Heart left ventricle (tissue), 16 donors: ENCODE results near the gene PRKN. TPM values are rescaled to one million over a fixed set of nuclear protein-coding genes. Genes with fewer than 3 reads are reported as not detected.

Source experiments
- ATAC-seq, 4 donors: fragments of 200-7000 bp; cut with Tn5 transposase; one replicate each; pipeline ENCODE4 v1.9.1; 2020 to 2022; ENCODE audit warnings: moderate library complexity in 4 of 4, mild to moderate bottlenecking in 3 of 4, moderate number of reproducible peaks in 1 of 4
- DNase-seq, 5 donors: peaks; one replicate each; pipeline ENCODE4 v3.0.0-alpha.2; 2020
- H3K27ac ChIP-seq, 12 donors: fragments of 200-600 bp; sonication (generic) in 4 of 12; one replicate each; pipeline versions ENCODE4 v1.5.0 to v1.8.0; 2016 to 2022; ENCODE audit warnings: mild to moderate bottlenecking in 2 of 12
- H3K27me3 ChIP-seq, 9 donors: fragments of 200-600 bp; sonication (generic) in 2 of 9; one replicate each; pipeline versions ENCODE4 v1.5.1 to v1.8.0; 2016 to 2022; ENCODE audit warnings: mild to moderate bottlenecking in 3 of 9
- H3K36me3 ChIP-seq, 9 donors: fragments of 200-600 bp; sonication (generic) in 2 of 9; one replicate each; pipeline versions ENCODE4 v1.5.0 to v1.8.0; 2018 to 2022; ENCODE audit warnings: mild to moderate bottlenecking in 2 of 9
- H3K4me1 ChIP-seq, 12 donors: fragments of 200-600 bp; sonication (generic) in 4 of 12; one replicate each; pipeline versions ENCODE4 v1.5.0 to v1.8.0; 2016 to 2022; ENCODE audit warnings: mild to moderate bottlenecking in 3 of 12
- H3K4me3 ChIP-seq, 12 donors: fragments of 200-600 bp; sonication (generic) in 4 of 12; one replicate each; pipeline versions ENCODE4 v1.5.0 to v1.8.0; 2017 to 2022; ENCODE audit warnings: mild to moderate bottlenecking in 9 of 12, moderate library complexity in 4 of 12
- H3K9me3 ChIP-seq, 12 donors: fragments of 200-600 bp; sonication (generic) in 4 of 12; one replicate each; pipeline versions ENCODE4 v1.5.0 to v1.8.0; 2016 to 2022; ENCODE audit warnings: mild to moderate bottlenecking in 1 of 12
- CTCF ChIP-seq, 12 donors: fragments of 200-600 bp; sonication (generic) in 4 of 12; IDR thresholded peaks; one replicate each; pipeline versions ENCODE4 v1.5.0 to v1.8.0; 2018 to 2022; ENCODE audit warnings: antibody characterized with exemption in 12 of 12, mild to moderate bottlenecking in 5 of 12
- POLR2A ChIP-seq, 2 donors: fragments of 450-650 bp; IDR thresholded peaks; one replicate each; pipeline ENCODE4 v1.6.1; 2017; ENCODE audit warnings: antibody characterized with exemption in 2 of 2, mild to moderate bottlenecking in 2 of 2, moderate library complexity in 2 of 2
- WGBS, 4 donors: extraction: QIAGEN DNeasy Blood & Tissue Kit in 2 of 4; methylation state at CpG; one replicate each; pipeline versions ENCODE4 v1.1.5 to v1.1.7; 2013 to 2018; 5-methylcytosine and 5-hydroxymethylcytosine counted together
- intact Hi-C, 10 donors: fragments of 100-400 bp; cut with DNase I; formaldehyde crosslinking; loops; one replicate each; pipeline versions ENCODE4 v1.11.1 to v1.14.2; 2022
- polyA plus RNA-seq, 2 donors: library from polyadenylated mRNA; stranded (reverse); fragments of 200-250 nt; gene quantifications; one replicate each; pipeline ENCODE4 v1.2.3, GENCODE V29; 2013
- total RNA-seq, 9 donors: library from RNA; depleted of rRNA in 2 of 9; stranded (reverse); fragments of >200 nt in 2 of 9; fragmentation: NEBNext Ultra II Directional in 3 of 9; extraction: Animal tissue kit (Norgen Biotek cat#: 25700) in 3 of 9; gene quantifications; one replicate each; pipeline versions ENCODE4 v1.1.0 to v1.2.4, GENCODE V29; 2016 to 2023
- donor health status: ischemic (EF 13 %, LVEDD 7.1; RV severe dilation, severe dysfunction).
- donor health status: healthy with polysubstance abuse.
- donor health status: DM: no; HTN: yes; CAD: no.
- donor health status: DM: no; HTN: no; CAD: no.
- donor health status: ischemic (EF 25% LVEDD 6.9; RV normal size, moderate dysfunction).
- donor health status: ischemic (EF 25% LVEDD 5.7; RV mildly dilated, moderate dysfunction).
- donor health status: healthy.
- donor health status: DM: yes; HTN: yes; CAD: no.
- donor health status: ischemic (EF 35%, LVEDD 5.7; RV mildly dilated, moderate dysfunction).
- donor health status: nonischemic (EF 11% LVEDD 7.7; RV severe dilation, severe dysfunction).
- donor health status: DM: yes; HTN: yes; CAD: no.
- donor health status: PGD.
- donor health status: ischemic (EF 29% LVEDD 5.4; RV normal size, mild dysfunction).
- donor health status: nonischemic (EF 23%, LVEDD 6.1; RV moderate dilation, normal function).

PRKN gene
- total and polyA plus RNA-seq, 11 donors, result 3.4 to 32.5 (median 21.2) TPM

GRCh38 chr6:162118706-162119105 is 608.9 kb downstream of the PRKN start:
- H3K27ac ChIP-seq, result peak overlapping the region in 1 of 12 donors; percentile 74
- no peaks in the 10 kb centered on the region for H3K9me3 ChIP-seq
- DNase-seq (no peak), ATAC-seq (no peak)
- WGBS, 4 donors, result 78 to 89% (median 86%) methylated on average over 5 of the region's 5 CpGs
- H3K27me3 ChIP-seq, result no peaks in the 10 kb centered on the region
- intact Hi-C loops, result no loop called here
- H3K36me3 ChIP-seq, result no peaks in the 10 kb centered on the region
- H3K4me1 ChIP-seq, result peaks cover 0 to 18% (median 5%) of the 10 kb centered on the region in 12 donors
- H3K4me3 ChIP-seq, result no peak overlapping the region
- TF ChIP-seq POLR2A (IDR thresholded peaks at IDR 0.05) (no peak), CTCF (IDR thresholded peaks at IDR 0.05) (no peak)

DNA sequence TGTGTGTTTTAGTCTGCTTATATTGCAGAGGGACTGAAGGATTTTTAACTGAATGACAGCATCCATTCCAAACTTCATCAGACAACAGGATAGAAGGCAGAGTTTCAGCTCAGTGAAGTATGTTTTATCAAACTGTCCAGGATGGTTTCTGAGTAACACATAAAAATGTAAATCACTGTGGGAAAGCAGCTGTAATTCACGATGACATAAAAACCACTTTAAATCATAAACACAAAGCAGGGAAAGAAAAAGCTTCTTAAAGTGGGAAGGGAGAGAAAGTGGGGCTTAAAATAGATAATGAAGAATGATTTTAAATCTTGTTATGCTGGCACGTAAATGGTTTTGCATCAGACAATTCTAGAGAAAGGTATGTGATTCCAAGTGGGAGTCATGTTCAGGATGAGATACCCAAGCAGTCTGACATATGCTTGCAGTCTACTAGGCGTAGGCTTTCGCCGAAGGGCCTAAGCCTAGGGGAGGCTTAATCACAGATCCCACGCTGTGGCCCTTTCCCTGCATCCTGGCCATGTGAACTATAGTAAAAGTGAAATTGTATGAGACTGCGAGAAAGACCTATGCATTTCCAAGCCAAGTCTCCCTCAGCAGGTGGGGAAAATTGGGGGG is 610.6 kb downstream of the PRKN start:
- no peaks in the 10 kb centered on the region for H3K9me3 ChIP-seq
- DNase-seq, result no peak
- no peak for ATAC-seq
- intact Hi-C loops, result no loop called here
- no peaks in the 10 kb centered on the region for H3K27me3 ChIP-seq
- WGBS, 4 donors, result 90 to 96% (median 94%) methylated on average over 7 of the region's 7 CpGs
- peaks cover 0 to 16% (median 5%) of the 10 kb centered on the region in 12 donors for H3K4me1 ChIP-seq
- H3K27ac ChIP-seq, result no peak overlapping the region
- TF ChIP-seq POLR2A (IDR thresholded peaks at IDR 0.05), result no peak
- no peak for TF ChIP-seq CTCF (IDR thresholded peaks at IDR 0.05)
- H3K36me3 ChIP-seq, result no peaks in the 10 kb centered on the region
- H3K4me3 ChIP-seq, result no peak overlapping the region

- ATAC-seq, result peak; percentile 39 to 67 (median 55)
- H3K36me3 ChIP-seq, result no peaks in the 10 kb centered on the region
- intact Hi-C loops, result no loop called here
- no peak overlapping the region for H3K27ac ChIP-seq
- H3K27me3 ChIP-seq, result no peaks in the 10 kb centered on the region
- WGBS, 4 donors, result 69 to 80% (median 80%) methylated on average over 2 of the region's 2 CpGs
- H3K4me3 ChIP-seq, result no peak overlapping the region
- peaks cover 0 to 8% (median 0%) of the 10 kb centered on the region in 12 donors for H3K4me1 ChIP-seq
- TF ChIP-seq POLR2A (IDR thresholded peaks at IDR 0.05), result no peak
- no peak for TF ChIP-seq CTCF (IDR thresholded peaks at IDR 0.05)
- no peak for DNase-seq
- no peaks in the 10 kb centered on the region for H3K9me3 ChIP-seq
Measured at GRCh38 chr6:162109480-162110050, 618.0 kb downstream of the PRKN start.

- no peaks in the 10 kb centered on the region for H3K9me3 ChIP-seq
- no peak overlapping the region for H3K27ac ChIP-seq
- no peaks in the 10 kb centered on the region for H3K27me3 ChIP-seq
- DNase-seq (no peak), ATAC-seq (no peak)
- peaks cover 0 to 8% (median 0%) of the 10 kb centered on the region in 12 donors for H3K4me1 ChIP-seq
- H3K4me3 ChIP-seq, result no peak overlapping the region
- 84 to 91% (median 89%) methylated on average over 3 of the region's 3 CpGs for WGBS, 4 donors
- no peak for TF ChIP-seq POLR2A (IDR thresholded peaks at IDR 0.05)
- H3K36me3 ChIP-seq, result no peaks in the 10 kb centered on the region
- intact Hi-C loops, result no loop called here
Measured at GRCh38 chr6:162108041-162108440, 619.5 kb downstream of the PRKN start.
